Measurements from ENCODE around the gene PLS1. TPM values are rescaled to one million over a fixed set of nuclear protein-coding genes. Genes with fewer than 3 reads are reported as not detected.

The PLS1 gene
- total RNA-seq, 3 donors from 2014 or later (not counting 1 experiment from before 2014, with no cell fraction given) = 1.2 to 2.6 (median 1.6) TPM

- H3K27ac Mint-ChIP-seq = peak overlapping the region; percentile 60 to 95
- no peaks in the 10 kb centered on the region for H3K36me3 ChIP-seq (ENCODE audit: control insufficient read depth, insufficient read depth, low read length)
- H3K4me1 Mint-ChIP-seq = peaks cover 7 to 15% of the 10 kb centered on the region in 2 donors
- peak overlapping the region; percentile 99 for H3K4me3 Mint-ChIP-seq
- DNase-seq = no peak
- no peak overlapping the region for H3K27ac ChIP-seq (ENCODE audit: low read length)
- peaks cover 3 to 8% of the 10 kb centered on the region in 2 donors for H3K27me3 Mint-ChIP-seq (ENCODE audit: low read depth in 2 of 2)
- 27% methylated on average over 5 of the region's 5 CpGs for WGBS (ENCODE audit: insufficient coverage)
- H3K36me3 Mint-ChIP-seq = no peaks in the 10 kb centered on the region
- H3K9me3 ChIP-seq (ENCODE audit: control insufficient read depth, insufficient read depth, low read length) = no peaks in the 10 kb centered on the region
- peaks cover 6% of the 10 kb centered on the region for H3K4me1 ChIP-seq (ENCODE audit: control insufficient read depth, insufficient read depth, low read length)
- peak overlapping the region; percentile 77 for H3K4me3 ChIP-seq (ENCODE audit: low read length)
- H3K27me3 ChIP-seq (ENCODE audit: control insufficient read depth, insufficient read depth, low read length) = no peaks in the 10 kb centered on the region
- no peak for TF ChIP-seq CTCF (IDR thresholded peaks at IDR 0.05)
- ATAC-seq = no peak
- intact Hi-C loops (cut with micrococcal nuclease) = loop anchor here (1.0 kb wide), 1 partner anchor 18 kb away; the partner anchor contains the start of gene ATR
- H3K9me3 Mint-ChIP-seq = no peaks in the 10 kb centered on the region
These were observed 514 bp downstream of the PLS1 start for GRCh38 chr3:142596726-142597088.

GRCh38 chr3:142597906-142598305 is 1.7 kb downstream of the PLS1 start:
- Histone ChIP-seq H3K36me3 (ENCODE audit: control insufficient read depth, insufficient read depth, low read length) (no peaks in the 10 kb centered on the region), H3K4me1 (ENCODE audit: control insufficient read depth, insufficient read depth, low read length) (peaks cover 6% of the 10 kb centered on the region), H3K27me3 (ENCODE audit: control insufficient read depth, insufficient read depth, low read length) (no peaks in the 10 kb centered on the region), H3K27ac (ENCODE audit: low read length) (no peak overlapping the region), H3K9me3 (ENCODE audit: control insufficient read depth, insufficient read depth, low read length) (no peaks in the 10 kb centered on the region), H3K4me3 (ENCODE audit: low read length) (no peak overlapping the region)
- 86% methylated on average over 2 of the region's 3 CpGs for WGBS (ENCODE audit: insufficient coverage)
- Mint-ChIP-seq H3K9me3 (no peaks in the 10 kb centered on the region), H3K27me3 (ENCODE audit: low read depth in 2 of 2) (peaks cover 3 to 8% of the 10 kb centered on the region in 2 donors), H3K4me1 (peaks cover 7 to 15% of the 10 kb centered on the region in 2 donors), H3K4me3 (peak overlapping the region; percentile 55), H3K36me3 (no peaks in the 10 kb centered on the region), H3K27ac (no peak overlapping the region)
- intact Hi-C loops (cut with micrococcal nuclease) = no loop called here
- DNase-seq (no peak), ATAC-seq (no peak)
- no peak for TF ChIP-seq CTCF (IDR thresholded peaks at IDR 0.05)

GRCh38 chr3:142601713-142602112 is 5.5 kb downstream of the PLS1 start:
- H3K36me3 ChIP-seq (ENCODE audit: control insufficient read depth, insufficient read depth, low read length) = no peaks in the 10 kb centered on the region
- no peaks in the 10 kb centered on the region for H3K9me3 ChIP-seq (ENCODE audit: control insufficient read depth, insufficient read depth, low read length)
- Mint-ChIP-seq H3K36me3 (no peaks in the 10 kb centered on the region), H3K4me3 (no peak overlapping the region), H3K9me3 (no peaks in the 10 kb centered on the region), H3K27me3 (ENCODE audit: low read depth in 2 of 2) (no peaks in the 10 kb centered on the region), H3K4me1 (peaks cover 6% of the 10 kb centered on the region in 2 donors), H3K27ac (no peak overlapping the region)
- intact Hi-C loops (cut with micrococcal nuclease) = no loop called here
- WGBS (ENCODE audit: insufficient coverage) = 89% methylated on average over 2 of the region's 4 CpGs
- ATAC-seq (no peak), DNase-seq (no peak)
- no peak overlapping the region for H3K4me3 ChIP-seq (ENCODE audit: low read length)
- peaks cover 1% of the 10 kb centered on the region for H3K4me1 ChIP-seq (ENCODE audit: control insufficient read depth, insufficient read depth, low read length)
- H3K27ac ChIP-seq (ENCODE audit: low read length) = no peak overlapping the region
- TF ChIP-seq CTCF (IDR thresholded peaks at IDR 0.05) = no peak
- H3K27me3 ChIP-seq (ENCODE audit: control insufficient read depth, insufficient read depth, low read length) = no peaks in the 10 kb centered on the region
